Sciatic nerve (tissue), 2 donors: ENCODE results near the gene FBXO10. TPM values are rescaled to one million over a fixed set of nuclear protein-coding genes. Genes with fewer than 3 reads are reported as not detected.
"Not testable (repeated sequence)": the region's sequence is repeated elsewhere in the genome, so short reads cannot be mapped to it uniquely, and the experiment has no call there.

Experiments used
- ATAC-seq: fragments of 200-7000 bp; cut with Tn5 transposase; one replicate; pipeline ENCODE4 v1.9.1; 2020; ENCODE audit warnings: mild to moderate bottlenecking, moderate library complexity
- DNase-seq: peaks from one replicate; pipeline ENCODE4 v3.0.0-alpha.2; 2020; ENCODE audit warnings: low spot score
- intact Hi-C: fragments of 100-400 bp; cut with DNase I; formaldehyde crosslinking; loops from one replicate; pipeline ENCODE4 v1.14.2; 2022
- total RNA-seq: library from RNA; stranded (reverse); fragmentation: NEBNext Ultra II Directional; extraction: Animal tissue kit (Norgen Biotek cat#: 25700); gene quantifications from one replicate; pipeline ENCODE4 v1.2.1, GENCODE V29; 2021
- donor health status: DM: no; HTN: no; CAD: no.
- donor health status: DM: no; HTN: no; CAD: no.

FBXO10 gene
- total RNA-seq, 1 donor from 2014 or later: 8.0 TPM

DNA sequence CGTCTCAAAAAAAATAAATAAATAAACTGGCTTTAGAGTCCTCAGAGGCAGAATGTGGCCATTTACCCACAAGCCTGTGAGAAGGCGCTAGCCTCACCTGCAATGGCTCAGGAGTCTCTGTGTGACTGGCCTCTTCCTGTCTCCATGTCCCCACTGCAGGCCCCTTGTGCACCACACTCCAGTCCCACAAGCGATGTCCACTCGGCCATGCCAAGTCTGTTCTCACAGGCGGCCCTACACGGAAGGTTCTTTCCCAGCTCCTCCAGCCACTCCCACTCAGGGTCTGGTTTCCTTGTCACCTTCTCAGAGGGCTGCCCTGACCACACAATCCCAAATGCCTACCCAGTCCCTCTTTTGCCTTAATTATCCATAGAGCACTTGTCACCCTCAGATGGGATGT lies 52.3 kb downstream of the FBXO10 start:
- no peak for ATAC-seq
- DNase-seq: no peak
- intact Hi-C loops: loop anchor here (2.0 kb wide), 1 partner anchor 15 kb away; no protein-coding TSS in a partner anchor

GRCh38 chr9:37522971-37523370 lies 53.2 kb downstream of the FBXO10 start:
- no peak for ATAC-seq
- no peak for DNase-seq
- intact Hi-C loops: no loop called here

DNA sequence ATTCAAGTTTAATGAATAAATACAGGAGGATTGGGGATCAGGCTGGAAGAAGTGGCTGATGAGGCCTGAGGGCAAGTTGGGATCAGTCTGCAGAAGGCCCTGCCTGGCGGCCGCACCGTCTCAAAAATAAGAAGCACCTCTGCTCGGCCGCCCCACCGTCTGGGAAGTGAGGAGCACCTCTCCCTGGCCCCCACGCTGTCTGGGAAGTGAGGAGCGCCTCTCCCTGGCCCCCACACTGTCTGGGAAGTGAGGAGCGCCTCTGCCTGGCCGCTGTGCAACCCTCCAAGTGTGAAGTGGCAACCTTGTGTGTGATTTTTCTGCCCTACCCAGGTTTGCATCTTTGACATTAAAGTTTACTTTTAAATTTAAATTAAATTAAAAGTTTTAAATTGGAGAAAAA lies 55.1 kb downstream of the FBXO10 start:
- ATAC-seq (no peak), DNase-seq (no peak)
- intact Hi-C loops: no loop called here

DNA sequence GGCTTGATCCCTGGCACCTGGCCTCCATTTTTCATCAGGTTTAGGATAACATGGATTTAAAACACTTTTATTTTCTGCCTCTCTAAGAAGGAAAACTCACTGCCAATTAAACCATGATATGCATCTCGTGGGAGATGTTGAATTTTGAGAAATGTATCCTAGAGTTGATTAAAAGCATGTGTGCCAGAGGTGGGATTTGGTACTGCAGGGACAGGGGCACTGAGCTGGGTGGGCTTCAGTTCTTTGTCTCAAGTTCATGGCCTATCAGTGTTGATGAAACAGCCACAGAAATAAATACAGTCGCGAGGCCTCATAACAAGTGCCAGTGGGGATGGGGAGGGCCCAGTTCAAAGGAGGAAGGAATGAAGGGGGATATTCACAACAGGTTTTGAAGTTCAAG lies 55.5 kb downstream of the FBXO10 start:
- DNase-seq (no peak), ATAC-seq (no peak)
- intact Hi-C loops: no loop called here

- DNase-seq (no peak), ATAC-seq (no peak)
- intact Hi-C loops: no loop called here
These were observed 58.3 kb downstream of the FBXO10 start for GRCh38 chr9:37517923-37518322.

DNA sequence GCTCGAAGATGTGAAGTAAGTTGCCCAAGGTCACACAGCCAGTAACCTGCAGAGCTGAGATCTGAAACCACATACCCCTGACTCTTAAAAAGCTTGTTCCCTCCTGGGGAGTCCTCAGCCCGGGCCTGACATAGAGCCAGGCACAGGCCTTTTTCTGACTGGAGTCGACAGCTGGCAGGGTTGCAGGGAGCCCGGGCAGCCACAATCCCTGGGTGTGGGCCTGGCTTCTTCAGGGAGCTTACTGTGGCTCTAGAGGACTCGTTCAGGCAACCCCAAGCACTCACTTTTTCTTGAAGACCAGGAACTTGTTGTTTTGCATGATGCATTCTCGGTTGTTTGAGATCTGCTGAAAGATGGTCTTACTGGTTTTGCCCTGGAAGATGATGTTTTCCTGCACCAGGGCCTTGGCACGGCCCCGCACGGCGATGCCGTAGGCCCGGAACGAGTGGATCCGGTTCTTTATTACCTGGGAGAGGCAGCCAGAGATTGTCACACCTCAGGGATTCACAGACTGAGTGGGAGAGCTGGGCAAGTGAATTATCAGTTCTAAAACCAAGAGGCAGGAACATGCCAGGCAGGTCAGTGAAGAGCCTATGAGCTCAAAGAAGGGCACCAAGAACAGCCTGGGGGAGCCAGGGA lies 60.4 kb downstream of the FBXO10 start:
- DNase-seq: no peak
- no peak for ATAC-seq
- intact Hi-C loops: no loop called here

DNA sequence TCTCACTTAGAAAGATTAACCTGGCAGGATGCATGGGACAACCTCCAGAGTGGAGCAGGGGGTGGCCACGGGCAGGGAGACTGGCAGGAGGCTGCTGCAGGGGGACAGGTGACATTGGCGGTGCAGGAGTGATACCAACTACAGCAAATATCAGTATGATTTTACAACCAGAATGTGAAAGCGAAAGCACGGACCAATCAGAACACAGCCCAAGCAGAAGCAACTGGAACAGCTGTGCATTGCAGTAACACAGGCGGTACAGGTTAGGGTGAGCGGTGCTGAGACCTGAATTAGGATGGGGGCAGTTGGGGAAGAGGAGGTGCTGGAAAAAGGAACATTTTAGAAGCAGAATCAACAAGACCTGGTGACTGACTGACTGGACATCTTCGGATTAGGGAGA lies 61.2 kb downstream of the FBXO10 start:
- intact Hi-C loops: no loop called here
- DNase-seq: no peak
- ATAC-seq: no peak

DNA sequence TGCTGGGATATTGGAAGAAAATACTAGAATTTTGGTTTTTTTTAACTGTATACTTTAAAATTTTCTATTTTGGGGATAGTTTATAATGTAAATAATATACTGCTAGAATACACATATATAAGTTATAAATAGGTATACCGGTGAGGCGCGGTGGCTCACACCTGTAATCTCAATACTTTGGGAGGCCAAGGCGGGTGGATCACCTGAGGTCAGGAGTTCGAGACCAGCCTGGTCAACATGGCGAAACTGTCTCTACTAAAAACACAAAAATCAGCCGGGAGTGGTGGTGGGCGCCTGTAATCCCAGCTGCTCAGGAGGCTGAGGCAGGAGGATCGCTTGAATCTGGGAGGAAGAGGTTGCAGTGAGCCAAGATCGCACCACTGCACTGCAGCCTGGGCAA lies 61.8 kb downstream of the FBXO10 start:
- intact Hi-C loops, DNase-seq, ATAC-seq: not testable (repeated sequence)

- no peak for ATAC-seq
- intact Hi-C loops: no loop called here
These were observed 63.7 kb downstream of the FBXO10 start for GRCh38 chr9:37512437-37512836.

DNA sequence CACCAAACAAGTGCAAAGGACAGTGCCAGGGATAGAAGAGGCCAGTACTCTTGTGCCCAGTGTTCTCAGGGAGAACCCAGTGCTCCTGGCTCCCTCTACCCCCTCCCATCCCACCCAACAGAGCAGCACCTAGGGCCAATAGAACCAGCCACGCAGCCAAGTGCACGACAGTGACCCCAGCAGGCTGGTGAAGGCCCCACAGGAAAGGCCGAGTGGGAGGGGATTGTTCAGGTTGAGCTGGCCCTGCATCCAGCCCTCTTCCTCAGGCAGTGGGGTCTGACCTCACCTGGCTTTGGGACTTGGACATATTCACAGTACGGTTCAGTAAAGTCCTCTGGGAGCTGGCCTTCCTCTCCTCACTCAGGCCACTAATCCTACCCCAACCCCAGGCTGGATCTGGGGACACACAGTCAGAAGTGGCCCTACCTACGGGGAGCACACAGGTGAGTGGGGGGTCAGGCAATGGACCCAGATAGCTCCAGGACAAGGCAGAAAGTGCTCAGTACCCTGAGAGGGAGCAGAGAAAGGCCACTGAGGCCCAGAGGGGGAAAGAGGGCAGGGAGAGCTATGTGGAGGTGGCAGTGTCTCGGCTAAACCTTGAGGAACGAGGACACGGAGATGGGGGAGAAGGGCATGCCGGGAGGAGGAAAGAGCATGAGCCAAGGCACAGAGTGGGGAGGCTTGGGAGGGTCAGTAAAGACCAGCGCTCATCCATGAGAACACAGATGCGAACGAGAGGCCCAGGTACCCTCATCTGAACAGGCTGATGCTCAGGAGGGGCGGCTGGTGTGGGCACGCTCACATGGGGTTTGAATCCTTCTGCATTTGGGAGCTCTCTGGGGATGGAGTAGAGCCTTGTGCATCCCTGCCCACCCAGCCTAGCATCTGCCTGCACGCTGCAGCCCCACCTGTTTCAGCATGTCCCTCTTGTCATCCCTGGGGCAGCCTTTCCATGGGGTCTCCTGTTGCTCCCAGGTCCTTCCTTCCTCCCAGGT lies 64.9 kb downstream of the FBXO10 start:
- ATAC-seq (no peak), DNase-seq (no peak)
- intact Hi-C loops: no loop called here

More at GRCh38 chr9:37512437-37512836, 63.7 kb downstream of the FBXO10 start:
- no peak for DNase-seq

GRCh38 chr9:37510053-37510452 lies 66.1 kb downstream of the FBXO10 start:
- intact Hi-C loops, ATAC-seq, DNase-seq: not testable (repeated sequence)

DNA sequence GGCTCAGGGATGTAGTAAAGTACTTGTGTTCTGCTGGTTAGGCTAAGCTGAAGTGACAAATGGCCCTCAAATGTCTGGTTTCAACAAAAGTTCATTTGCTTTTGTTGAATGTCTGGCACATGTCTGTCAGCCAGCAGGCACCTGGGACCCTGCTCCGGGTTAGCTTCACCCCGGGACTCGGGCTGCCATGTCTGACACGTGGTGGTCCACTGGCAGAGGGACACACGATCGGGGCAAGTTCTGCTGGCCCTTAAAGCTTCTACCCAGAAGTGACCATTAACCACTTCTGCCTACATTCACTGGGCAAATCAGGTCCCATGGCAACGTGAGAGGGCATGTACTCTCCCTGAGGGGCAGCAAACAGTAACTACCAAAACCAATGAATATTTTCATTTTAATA lies 66.6 kb downstream of the FBXO10 start:
- ATAC-seq (no peak), DNase-seq (no peak)
- intact Hi-C loops: loop anchor here (2.0 kb wide), 1 partner anchor 15 kb away; no protein-coding TSS in a partner anchor

DNA sequence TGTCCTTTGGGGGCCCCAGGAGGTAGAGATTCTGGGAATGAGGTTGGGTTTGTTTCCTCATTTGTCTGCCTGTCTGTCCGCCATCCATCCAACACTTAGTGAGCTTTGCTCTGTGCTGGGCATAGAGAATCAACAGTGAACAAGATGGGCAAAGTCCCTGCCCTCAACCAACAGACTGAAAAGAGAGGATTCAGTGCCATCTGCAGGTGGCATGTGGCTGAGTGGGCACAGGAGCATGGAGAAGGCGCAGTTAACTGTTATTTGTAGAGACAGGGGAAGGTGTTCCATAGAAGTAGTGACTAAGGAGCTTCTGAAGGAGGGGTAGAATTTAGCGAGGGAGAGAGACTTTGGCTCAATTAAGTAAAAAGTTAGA lies 67.4 kb downstream of the FBXO10 start:
- intact Hi-C loops: loop anchor here (2.0 kb wide), 1 partner anchor 16 kb away; no protein-coding TSS in a partner anchor
- ATAC-seq (no peak), DNase-seq (no peak)

- intact Hi-C loops: loop anchor here (2.0 kb wide), 1 partner anchor 17 kb away; no protein-coding TSS in a partner anchor
- ATAC-seq (peak; percentile 20), DNase-seq (no peak)
These were observed 67.9 kb downstream of the FBXO10 start for GRCh38 chr9:37508135-37508833.

DNA sequence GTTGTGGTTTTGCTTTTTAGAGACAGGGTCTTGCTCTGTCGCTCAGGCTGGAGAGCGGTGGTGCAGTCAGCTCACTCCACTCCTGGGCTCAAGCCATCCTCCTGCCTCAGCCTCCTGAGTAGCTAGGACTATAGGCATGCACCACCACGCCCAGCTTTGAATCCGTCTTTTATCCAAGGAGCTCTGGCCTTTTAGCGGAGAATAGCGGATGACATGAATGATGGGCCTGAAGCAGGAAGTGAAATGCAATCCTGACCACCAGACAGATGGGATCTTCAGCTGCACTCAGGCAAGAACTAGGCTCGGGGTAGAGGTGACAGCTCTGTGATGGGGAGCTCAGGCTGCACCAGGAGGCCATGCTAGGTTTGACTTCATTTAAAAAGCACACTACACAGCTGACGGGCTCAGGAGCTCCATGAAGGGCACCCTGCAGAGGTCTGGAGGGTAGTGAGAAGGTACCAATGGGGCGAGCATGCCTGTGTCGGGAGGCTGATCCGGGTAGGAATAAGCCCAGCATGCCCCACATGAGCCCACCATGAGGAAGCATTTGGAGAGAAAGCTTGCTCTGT lies 68.5 kb downstream of the FBXO10 start:
- intact Hi-C loops: loop anchor here (2.0 kb wide), 1 partner anchor 17 kb away; no protein-coding TSS in a partner anchor
- DNase-seq (no peak), ATAC-seq (no peak)

GRCh38 chr9:37504605-37505004 lies 71.6 kb downstream of the FBXO10 start:
- intact Hi-C loops: no loop called here
- no peak for ATAC-seq
- DNase-seq: no peak

GRCh38 chr9:37503736-37504135 lies 72.4 kb downstream of the FBXO10 start:
- no peak for DNase-seq
- ATAC-seq: no peak
- intact Hi-C loops: no loop called here

DNA sequence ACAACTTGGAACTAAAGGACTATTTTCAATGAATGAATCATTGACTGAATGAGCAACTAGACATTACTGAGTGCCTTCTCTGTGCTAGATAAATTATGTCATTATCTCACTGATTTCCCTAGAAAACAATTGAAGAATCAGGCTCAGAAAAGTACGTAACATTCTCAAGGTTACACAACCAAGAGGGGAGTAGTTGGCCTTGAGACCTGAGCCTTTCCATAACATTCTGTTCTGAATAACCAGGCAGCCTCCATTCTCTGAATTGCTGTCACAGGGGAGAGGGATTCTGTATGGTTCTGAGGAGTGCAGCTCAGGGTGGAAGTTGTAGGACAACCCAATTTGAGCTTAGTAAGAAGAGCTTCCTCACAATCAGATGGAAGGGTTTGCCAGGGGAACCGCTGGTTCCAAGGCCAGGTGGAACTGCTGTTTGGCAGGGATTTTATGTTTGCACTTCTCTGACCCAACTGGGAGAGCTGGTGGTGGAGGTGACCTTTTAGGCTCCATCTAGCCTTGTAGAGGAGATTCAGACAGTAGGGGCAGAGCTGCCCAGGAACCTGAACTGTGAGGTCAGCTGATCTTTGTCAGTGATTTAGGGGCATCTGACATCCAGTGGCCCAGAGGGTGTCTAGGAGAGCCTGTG lies 74.1 kb downstream of the FBXO10 start:
- ATAC-seq (no peak), DNase-seq (no peak)
- intact Hi-C loops: no loop called here

GRCh38 chr9:37499297-37499696 lies 76.9 kb downstream of the FBXO10 start:
- ATAC-seq (no peak), DNase-seq (no peak)
- intact Hi-C loops: no loop called here
